SK-N-SH treated with all-trans-retinoic acid at 6 μM for 48 hours (cell line): ENCODE results near the gene C10orf105.

ENCODE experiments used
- SNAI2 ChIP-seq: fragments of 250-450 bp; sonication (Bioruptor Pico); IDR thresholded peaks from 2 replicates; pipeline ENCODE4 v1.5.0; 2020; ENCODE audit warnings: mild to moderate bottlenecking, moderate library complexity
- ZFP30 ChIP-seq: fragments of 450-650 bp; formaldehyde crosslinking; IDR thresholded peaks from 2 replicates; pipeline ENCODE4 v1.5.0; 2022; ENCODE audit warnings: mild to moderate bottlenecking, moderate library complexity

GRCh38 chr10:71718165-71718698 is 1.3 kb downstream of the C10orf105 start:
- no peak for TF ChIP-seq ZFP30 (CRISPR knock-in tag)
- TF ChIP-seq SNAI2 (CRISPR knock-in tag): no peak
